ENCODE measurements around the gene SH3RF3.

Gene SH3RF3

DNA sequence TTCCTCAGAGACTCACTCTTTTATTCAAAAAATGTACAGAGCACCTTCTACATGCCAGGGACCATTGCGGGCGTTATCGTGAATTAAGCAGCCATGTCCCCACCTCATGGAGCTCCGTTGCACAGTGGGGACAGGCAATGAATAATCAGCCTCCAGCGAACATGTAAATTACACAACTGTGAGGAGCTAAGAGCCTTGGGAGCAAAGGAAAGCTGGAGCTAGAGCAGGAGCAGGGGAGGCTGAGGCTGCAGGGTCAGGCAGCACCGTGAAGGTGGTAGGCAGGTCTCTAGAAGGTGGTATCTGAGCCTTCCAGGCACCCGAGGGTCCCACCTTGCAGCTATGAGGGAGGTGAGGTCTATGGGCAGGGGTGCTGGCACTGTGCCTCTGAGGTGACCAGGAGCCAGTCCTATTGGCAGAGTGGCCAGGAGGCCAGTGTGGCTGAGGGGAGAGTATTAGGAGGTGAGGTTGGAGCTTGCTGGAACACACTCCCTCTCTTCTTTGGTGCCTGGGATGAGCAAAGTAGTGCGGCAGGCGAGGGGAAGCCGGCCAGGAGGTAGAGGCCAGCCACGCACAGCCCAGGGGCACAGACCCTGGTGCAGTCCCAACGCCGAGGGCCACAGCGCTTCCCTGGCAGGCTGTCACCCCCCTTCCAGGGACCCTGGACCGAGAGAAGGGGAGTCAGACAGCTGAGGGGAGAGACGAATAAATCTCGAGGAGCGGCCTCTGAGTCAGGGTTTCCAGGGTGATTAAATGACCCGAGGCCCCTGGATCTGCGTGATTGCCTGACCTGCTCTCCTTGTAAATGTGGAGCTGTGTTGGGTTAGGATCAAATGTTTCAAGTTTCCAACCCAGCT, 317.5 kb downstream of the SH3RF3 start:
- DNase-seq (ENCODE audit: low read depth in 2 of 2, low spot score in 1 of 2) = no peak

DNA sequence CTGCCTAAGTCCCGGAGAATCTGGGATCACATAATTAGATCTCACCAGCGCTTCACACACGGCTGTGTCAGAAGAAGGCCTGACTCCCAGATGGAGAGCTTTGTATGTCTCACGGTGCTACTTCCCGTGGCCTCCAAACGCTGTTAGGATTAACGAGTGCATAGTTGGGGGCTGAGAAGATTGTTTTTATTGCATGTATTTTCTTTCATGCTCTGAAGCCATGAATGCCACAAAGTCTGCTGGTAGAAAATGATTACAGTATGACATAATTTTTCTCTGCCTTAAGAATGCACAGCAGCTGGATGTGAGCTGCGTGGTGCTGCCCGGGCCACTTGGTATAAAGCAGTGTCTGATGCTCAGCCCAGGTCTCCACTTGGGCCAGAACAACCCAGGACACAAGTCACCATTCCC, 318.3 kb downstream of the SH3RF3 start:
- no peak for DNase-seq (ENCODE audit: low read depth in 2 of 2, low spot score in 1 of 2)

DNA sequence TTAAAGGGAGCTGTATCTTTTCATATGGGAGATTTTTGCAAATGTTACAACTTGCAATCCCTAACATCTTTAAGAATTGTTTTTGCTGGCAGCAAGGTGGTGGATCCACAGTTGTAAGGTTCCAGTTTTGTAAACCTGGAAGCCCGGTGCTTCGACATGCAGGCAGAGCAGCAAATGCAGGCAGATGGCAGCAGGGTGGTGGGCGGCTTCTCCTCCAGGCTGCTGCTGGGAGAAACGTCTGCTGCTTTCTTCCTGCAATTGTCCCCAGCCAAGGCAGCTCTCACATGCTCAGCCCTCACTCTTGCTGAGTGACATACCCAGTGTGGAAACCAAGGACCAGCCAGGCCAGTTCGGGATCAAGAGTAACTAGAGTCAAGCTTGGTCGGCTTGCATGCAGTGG, 318.8 kb downstream of the SH3RF3 start:
- DNase-seq (ENCODE audit: low read depth in 2 of 2, low spot score in 1 of 2) = no peak

DNA sequence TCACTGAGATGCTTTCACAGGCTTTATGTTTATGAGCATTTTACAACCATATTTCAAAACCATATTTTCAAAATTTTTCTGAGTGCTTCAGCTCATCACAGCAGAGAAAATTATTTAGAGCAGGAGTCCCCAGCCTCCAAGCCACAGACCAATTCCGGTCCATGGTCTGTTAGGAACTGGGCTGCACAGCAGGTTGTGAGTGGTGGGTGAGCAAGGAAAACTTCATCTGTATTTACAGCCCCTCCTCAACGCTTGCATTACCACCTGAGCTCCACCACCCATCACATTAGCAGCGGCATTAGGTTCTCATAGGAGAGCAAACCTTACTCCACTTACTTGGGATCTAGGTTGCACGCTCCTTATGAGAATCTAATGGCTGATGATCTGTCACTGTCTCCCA, 319.2 kb downstream of the SH3RF3 start:
- DNase-seq (ENCODE audit: low read depth in 2 of 2, low spot score in 1 of 2) = no peak

DNA sequence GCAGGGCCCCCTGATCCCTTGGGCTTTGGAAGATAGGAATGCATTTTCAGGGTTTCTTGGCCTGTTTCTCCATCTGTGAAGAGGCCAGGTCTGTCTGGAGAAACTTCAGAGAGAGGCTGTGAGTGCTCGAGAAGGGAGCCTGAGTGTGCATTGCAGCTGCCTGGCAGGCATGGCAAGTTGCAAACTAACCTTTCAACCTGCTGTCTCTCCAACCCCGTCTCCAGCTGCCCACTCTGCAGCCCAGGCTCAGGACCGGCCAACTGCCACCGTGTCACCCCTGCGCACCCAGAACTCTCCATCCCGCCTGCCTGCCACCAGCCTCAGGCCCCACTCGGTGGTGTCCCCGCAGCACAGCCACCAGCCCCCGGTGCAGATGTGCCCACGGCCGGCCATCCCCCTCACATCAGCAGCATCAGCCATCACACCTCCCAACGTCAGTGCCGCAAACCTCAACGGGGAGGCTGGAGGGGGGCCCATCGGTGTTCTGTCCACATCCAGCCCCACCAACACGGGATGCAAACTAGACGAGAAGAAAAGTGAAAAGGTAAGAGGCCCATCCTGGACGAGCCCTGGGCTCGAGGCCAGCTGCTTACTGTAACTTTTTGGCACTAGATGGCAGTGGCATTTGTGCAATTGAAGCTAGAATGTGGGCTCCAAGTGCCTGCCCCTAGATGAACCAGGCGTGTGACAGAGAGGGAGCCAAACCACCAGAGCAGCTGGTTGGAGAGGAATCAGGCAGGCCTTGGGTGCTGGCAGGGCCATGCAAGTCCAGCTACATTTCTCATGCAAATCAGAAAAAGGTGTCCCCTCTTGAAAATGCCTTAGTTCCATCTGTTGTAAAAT, 320.2 kb downstream of the SH3RF3 start:
- no peak for DNase-seq (ENCODE audit: low read depth in 2 of 2, low spot score in 1 of 2)

DNA sequence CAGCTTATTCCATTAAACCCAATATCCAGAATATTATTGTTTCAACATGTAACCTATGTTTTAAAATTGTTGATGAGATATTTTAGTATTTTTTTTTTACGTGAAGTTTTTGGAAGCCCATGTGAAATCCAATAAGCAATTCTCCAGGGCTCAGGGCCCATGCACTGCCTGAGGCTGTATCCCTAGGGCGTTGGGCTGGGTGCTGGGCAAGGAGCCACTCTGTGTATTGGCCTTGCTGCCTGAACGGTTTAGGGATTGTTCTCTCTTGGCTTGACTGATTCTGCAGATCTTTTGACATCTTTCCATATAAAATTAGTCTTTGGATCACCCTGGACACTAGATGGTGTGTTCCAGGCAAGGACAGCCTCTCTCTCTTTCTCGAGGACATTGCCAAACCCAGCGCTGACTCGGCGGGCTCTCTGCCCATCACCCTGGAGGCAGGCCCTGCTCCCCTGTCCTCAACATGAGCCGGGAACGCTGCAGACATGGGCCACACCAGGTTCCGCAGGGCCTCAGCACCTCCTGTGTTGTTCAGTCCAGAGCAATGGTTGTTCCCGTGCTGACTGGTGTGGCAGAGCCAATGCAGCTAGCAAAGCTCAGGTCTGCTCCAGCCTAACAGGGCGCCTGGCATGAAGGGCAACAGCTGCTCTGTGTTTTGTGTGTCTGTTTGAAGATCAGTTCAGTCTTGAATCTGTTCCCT, 321.7 kb downstream of the SH3RF3 start:
- no peak for DNase-seq (ENCODE audit: low read depth in 2 of 2, low spot score in 1 of 2)

DNA sequence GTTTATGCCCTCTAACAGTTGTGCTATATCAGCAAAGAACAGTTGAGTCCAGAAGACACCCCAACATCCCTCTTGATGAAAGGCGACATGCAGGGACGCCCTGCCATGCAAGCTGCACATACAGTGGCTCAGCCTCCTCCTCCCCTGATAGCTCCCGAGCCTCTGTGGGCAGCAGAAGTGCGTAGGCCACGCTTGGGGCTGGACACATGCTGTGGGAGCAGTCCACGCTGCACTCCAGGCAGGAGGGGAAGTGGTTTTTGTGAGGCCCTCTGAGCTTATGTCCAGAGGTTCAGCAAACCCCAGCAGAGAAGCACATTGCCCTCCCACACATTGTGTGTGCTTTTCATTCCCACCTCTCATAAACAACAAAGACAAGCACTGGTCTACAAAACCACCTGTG, 322.7 kb downstream of the SH3RF3 start:
- DNase-seq (ENCODE audit: low read depth in 2 of 2, low spot score in 1 of 2) = no peak

DNA sequence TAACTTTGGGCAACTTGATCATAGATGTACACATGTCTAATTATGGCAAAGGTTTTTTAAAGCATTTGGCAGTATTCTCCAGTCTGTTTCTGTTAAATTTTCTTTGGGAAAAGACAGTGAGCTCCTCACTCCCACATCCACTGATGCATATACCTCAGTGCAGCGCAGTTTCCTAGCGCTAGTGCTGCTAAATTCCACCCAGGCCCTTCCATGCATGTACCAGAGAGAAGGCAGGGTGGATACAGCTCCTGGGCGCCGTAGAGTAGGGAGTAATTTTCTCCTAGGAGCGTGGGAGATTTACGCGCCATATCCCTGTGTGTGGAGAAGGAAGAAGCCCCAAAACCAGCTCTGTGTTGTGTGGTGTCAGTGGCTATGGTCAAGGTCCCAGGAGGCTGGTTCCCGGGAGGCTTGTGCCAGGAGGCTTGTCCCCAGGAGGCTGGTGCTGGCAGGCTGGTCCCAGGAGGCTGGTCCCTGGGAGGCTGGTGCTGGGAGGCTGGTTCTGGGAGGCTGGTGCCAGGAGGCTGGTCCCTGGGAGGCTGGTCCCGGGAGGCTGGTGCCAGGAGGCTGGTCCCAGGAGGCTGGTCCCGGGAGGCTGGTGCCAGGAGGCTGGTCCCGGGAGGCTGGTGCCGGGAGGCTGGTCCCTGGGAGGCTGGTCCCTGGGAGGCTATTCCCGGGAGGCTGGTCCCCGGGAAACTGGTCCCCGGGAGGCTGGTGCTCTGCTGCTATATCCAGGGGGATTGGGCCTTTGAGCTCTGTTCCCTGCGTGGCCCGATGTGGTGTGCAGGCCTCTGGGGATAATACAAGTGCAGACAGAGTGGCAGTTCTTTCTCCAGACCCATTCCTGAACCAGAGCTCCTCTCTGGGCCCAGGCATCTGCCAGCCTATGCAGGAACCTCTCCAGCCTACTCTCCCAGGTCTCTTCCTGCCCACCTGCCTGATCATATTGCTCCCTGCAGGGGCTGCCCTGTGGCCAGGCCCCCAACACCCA, 323.6 kb downstream of the SH3RF3 start:
- no peak for DNase-seq (ENCODE audit: low read depth in 2 of 2, low spot score in 1 of 2)

DNA sequence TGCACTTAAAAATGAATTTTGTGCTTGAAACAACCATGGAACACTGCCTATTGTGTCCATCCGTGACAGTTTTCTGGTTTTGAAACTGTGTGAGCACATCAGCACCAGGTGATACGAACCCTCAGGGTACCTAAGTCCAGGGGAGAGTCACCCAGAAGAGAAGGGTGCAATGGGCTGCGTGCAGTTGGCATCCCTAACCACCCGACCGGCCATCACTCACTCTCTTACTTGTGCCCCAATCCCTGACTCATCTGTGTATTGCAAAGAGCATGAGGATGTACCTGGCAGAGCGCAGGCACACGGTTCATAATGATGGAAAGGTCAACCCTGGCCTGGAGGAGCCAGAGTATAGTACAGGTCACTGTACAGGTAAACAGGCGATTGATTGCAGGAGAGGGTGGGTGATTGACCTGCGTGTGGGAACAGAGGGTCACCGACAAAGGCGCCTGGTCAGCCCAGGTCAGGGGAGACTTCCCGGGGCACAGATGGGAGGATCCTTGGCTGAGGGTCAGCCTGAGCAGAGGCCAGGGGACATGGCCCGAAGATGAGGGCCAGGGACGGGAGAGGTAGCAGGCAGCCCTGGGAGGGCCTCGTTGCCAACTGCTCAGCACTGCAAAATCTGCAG, 324.5 kb downstream of the SH3RF3 start:
- no peak for DNase-seq (ENCODE audit: low read depth in 2 of 2, low spot score in 1 of 2)

DNA sequence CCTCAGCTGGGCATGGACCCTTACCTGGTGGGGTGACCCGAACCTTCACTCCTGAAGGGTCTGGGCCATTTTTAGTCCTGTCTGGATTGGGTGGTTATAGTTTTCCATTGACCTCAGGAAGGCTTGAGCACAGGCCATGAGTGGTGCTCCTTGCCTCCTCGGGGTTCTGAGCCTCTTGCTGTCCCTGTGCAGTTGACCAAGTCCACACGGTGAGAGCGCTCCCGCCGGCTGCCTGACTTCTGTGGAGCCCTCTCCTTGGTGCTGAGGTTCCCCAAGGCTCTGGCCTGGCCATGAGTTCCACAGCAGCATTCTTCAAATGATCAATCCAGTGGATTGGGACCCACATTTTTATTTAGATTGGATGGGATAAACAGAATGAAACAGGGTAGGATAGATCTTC, 325.3 kb downstream of the SH3RF3 start:
- DNase-seq (ENCODE audit: low read depth in 2 of 2, low spot score in 1 of 2) = no peak

DNA sequence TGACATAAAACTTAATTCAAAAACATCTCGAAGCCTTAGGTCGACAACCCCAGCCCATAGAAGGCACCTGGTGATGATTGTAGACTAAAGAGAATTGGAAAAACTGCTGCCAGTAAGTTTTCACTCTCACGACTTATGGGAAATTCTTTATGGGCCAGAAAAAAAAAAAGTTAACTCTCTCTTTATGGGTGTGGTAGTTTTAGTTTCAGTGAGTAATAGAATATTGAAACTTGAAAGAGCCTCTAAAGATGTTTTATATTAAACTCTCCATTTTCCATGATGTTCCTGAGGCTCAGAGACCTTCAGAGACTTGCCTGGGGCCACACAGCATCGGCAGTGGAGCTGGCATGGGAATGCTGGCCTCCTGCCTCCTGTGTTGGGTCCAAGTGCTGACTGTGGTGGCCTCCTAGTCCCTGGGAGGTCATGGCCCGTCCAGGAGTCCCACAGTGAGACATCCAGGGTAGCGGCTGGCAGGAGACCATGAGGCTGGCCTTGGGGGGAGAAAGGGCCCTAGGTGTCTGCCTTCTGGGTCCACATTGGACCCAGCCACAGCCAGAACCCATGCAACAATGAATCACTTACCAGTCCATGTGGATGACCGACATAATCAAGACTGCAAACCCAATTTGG, 325.9 kb downstream of the SH3RF3 start:
- no peak for DNase-seq (ENCODE audit: low read depth in 2 of 2, low spot score in 1 of 2)

DNA sequence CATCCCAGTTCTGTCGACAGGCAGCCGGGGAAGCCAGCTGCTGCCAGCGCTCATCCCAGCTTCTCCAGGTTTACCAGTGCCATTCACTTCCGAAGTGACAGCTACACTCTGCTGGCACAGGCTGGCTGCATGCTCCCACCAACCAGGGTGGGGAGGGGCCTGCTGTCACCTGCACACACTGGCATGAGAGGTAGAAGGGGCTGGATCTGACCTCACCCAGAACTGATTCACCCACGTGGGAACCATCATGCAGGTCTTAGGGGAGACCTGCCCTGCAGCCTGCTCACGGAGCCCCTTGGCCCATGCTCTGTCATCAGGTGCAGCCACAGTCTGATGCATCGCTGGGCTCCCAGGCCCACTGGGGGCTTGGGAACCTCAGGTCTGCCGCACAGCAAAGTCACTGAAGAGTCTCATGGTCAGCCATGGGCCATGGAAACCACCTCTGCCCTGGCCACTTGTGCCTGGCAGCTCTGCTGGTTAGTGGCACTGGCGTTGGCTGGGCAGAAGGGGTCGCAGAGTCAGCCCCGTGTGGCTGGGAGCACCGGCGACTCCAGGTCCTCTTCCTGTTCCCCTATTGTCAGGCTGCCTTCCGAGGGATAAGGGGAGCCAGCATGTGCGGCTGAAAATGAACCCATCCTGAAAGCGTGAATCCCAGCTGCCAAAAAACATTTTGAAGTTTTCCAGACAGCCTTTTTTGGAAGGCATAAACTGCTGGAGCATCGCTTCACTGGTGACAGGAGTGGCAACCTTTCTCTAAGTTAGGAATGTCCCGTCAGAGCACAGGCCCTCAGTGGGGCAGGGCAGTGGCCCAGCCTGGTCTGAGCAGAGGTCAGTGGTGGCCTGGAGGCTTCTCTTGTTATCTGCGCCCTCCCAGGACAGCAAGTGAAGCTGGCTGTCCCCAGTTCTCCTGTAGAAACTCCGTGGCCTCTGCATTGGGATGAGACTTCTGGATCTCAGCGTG, 327.0 kb downstream of the SH3RF3 start:
- DNase-seq (ENCODE audit: low read depth in 2 of 2, low spot score in 1 of 2) = no peak

DNA sequence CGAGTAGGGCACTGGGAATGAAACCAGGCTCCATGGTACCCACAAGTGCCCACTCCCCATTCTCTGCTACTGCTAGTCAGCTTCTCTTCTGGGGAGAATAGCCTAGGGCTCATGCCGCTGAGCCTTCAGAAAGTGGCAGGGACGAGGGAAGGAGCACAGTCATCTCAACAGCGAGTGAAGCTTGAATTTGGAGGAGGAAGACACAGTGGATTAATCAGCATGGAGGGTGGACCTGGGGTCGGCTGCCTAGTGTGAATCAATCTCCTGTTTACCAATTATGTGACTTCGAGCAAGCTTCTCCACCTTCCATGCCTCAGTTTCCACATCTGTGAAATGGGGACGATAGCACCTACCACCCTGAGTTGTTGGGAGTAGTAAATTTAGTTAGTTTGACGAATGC, 327.8 kb downstream of the SH3RF3 start:
- DNase-seq (ENCODE audit: low read depth in 2 of 2, low spot score in 1 of 2) = no peak

DNA sequence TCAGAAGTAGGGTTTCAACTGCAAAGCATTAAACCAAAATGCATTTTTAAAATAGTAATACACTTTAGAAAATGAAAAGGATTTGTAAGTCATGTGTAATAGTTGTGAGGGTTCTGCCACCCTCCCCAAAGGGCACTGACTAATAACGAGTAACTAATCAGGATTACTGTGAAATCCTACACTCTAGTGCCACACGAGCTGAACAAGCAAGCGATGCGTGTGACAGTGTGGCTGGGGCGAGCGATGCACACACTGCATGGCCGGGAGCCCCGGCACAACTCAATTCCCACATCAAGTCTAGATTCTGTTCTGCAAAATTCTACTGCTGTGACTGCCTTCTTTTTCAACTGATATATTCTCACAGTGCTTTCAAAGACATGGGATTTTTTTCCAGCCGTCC, 328.4 kb downstream of the SH3RF3 start:
- DNase-seq (ENCODE audit: low read depth in 2 of 2, low spot score in 1 of 2) = no peak

DNA sequence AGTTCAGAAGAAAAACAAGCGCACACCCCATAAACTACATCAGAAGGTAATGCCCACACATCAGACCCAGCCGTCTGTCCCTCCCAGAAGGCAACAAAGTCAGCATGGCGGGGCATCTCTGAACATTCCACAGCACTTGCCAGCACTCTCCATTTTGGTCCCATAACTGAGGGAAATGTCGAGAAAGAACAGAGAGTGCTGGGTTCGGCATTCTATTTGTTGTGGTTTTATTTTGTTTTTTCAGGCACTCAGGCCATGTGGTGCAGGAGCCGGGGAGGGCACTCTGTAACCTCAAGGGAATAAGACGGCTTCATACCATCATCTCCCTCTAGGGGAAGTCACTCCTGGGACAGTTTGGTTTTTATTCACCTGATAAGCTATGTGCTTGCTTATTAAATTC, 328.8 kb downstream of the SH3RF3 start:
- DNase-seq (ENCODE audit: low read depth in 2 of 2, low spot score in 1 of 2) = no peak

DNA sequence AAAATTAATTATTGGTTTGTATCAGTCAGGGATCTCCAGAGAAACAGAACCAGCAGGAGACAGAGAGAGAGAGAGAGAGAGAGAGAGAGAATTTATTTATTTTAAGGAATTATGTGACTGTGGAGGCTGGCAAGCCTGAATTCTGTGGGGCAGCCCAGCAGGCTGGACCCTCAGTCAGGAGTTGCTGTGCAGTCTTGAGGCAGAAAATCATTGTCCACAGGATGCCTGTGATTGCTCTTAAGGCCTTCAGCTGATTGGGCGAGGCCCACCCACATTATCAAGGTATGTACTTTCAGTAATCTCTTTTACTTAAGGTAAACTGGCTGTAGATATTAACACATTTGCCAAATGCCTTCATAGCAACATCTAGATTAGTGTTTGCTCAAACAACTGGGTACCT, 329.5 kb downstream of the SH3RF3 start:
- DNase-seq (ENCODE audit: low read depth in 2 of 2, low spot score in 1 of 2) = no peak

DNA sequence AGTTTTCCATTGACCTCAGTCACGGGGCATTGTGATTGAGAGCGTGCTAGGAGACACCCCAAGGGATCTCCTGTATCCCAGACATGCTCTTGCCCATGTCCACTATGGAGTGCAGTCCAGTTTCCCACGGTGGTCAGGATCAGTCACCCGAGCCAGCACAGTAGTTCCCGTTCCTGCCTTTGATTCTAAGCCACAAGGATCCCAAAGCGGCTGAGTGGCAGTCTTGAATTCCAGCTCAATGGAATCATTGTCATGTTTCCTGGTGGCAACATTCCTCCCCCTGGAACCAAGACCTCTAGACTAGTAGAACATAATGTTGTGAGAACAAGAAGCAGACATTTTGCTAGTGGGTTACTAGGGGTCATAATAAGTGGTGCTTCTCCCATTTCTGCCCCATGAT, 330.5 kb downstream of the SH3RF3 start:
- DNase-seq (ENCODE audit: low read depth in 2 of 2, low spot score in 1 of 2) = no peak

DNA sequence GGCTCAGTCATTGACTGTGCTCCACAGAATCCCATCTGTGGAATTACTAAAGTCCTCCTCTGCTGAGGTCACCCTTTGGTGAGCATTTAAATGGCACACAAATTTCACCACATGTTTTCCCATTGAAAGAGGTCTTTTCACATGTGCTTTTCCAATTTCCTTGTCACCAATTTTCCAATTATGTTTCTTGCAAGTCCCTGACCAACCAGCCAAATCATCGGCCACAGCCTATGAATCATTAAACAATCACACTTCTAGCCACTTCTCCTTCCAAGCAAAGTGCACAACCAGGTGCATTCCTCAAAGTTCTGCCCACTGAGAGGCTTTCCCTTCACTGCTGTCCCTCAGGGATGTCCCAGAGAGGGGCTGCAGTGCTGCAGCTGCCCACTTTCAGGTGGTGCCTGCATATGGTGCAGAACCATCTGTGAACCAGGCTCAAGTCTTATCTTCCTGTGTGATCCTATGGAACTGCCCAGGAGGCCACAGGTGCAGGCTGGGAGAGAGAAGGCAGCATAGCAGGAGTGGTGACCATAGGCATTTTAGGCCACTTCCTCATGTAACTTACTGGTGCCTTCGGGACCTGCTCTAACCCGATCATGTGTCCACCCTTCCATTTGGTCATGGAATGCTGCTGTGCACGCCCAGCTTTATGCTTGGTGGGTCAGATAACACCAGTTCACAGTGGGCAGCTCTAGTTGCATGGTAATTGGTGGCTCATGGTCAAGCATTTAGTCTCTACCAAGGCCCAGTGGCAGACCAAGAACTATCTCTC, 331.7 kb downstream of the SH3RF3 start:
- DNase-seq (ENCODE audit: low read depth in 2 of 2, low spot score in 1 of 2) = no peak

All from stimulated activated CD8-positive, alpha-beta memory T cell treated with anti-CD3 and anti-CD28 coated beads, Interleukin-4, amount 100 ng/mL, for 4 hours (primary cell).